Cardiac fibroblast (primary cell): ENCODE measurements around the gene FXYD3.

Experiments
- DNase-seq, 2 donors: peaks; one replicate each; pipeline versions ENCODE4 v3.0.0 to v3.0.0-alpha.2; 2010; ENCODE audit warnings: low read depth in 2 of 2
- H3K4me3 ChIP-seq, 2 donors: replicated peaks in 1 of 2; 1 replicate in 1 of 2; 2 replicates in 1 of 2; pipeline ENCODE4 v1.5.1; 2011; ENCODE audit warnings: low read depth in 2 of 2, low read length in 2 of 2, mild to moderate bottlenecking in 2 of 2, moderate library complexity in 1 of 2
- CTCF ChIP-seq: IDR thresholded peaks from one replicate; pipeline ENCODE4 v1.5.1; 2011; ENCODE audit warnings: low read depth, mild to moderate bottlenecking, low read length, inconsistent platforms

FXYD3 gene

GRCh38 chr19:35090506-35091214, 25.0 kb upstream of the FXYD3 start:
- DNase-seq, result peak; percentile 71 to 78
- TF ChIP-seq CTCF, result peak; percentile 57
- no peak overlapping the region for H3K4me3 ChIP-seq

GRCh38 chr19:35093430-35093829, 22.2 kb upstream of the FXYD3 start:
- no peak overlapping the region for H3K4me3 ChIP-seq
- TF ChIP-seq CTCF, result no peak
- DNase-seq, result no peak

DNA sequence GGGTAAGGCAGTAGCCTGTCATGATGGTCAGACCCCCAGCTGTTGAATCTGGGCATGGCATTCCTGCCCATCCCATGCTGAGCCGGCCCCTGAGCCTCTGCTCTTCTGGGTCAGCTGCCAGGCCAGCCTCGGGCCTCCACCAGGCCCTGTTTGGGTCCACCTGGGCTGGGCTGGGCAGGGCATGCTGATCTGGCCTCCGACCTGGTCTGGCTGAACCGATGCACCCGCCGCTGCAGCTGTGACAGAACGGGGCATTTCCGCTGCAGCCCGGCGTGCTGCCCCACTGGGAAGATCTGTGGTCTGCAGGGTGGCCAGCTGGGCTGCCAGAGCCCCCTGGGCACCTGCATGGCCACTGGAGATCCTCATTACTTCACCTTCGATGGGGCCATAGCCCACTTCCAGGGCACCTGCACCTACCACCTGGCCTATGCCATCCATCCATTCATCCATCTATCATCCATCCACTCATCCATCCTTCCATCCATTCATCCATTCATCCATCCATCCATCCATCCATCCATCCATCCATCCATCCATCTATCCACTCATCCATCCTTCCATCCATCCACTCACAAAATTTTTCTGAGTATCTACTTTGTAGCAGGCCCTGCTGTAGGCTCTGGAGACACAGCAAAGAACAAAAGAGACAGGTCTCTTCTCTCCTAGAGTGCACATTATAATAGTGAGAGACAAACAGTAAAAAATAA, 21.5 kb upstream of the FXYD3 start:
- no peak overlapping the region for H3K4me3 ChIP-seq
- no peak for DNase-seq
- no peak for TF ChIP-seq CTCF

- no peak for TF ChIP-seq CTCF
- no peak overlapping the region for H3K4me3 ChIP-seq
These were observed 21.0 kb upstream of the FXYD3 start for GRCh38 chr19:35094656-35095055.

DNA sequence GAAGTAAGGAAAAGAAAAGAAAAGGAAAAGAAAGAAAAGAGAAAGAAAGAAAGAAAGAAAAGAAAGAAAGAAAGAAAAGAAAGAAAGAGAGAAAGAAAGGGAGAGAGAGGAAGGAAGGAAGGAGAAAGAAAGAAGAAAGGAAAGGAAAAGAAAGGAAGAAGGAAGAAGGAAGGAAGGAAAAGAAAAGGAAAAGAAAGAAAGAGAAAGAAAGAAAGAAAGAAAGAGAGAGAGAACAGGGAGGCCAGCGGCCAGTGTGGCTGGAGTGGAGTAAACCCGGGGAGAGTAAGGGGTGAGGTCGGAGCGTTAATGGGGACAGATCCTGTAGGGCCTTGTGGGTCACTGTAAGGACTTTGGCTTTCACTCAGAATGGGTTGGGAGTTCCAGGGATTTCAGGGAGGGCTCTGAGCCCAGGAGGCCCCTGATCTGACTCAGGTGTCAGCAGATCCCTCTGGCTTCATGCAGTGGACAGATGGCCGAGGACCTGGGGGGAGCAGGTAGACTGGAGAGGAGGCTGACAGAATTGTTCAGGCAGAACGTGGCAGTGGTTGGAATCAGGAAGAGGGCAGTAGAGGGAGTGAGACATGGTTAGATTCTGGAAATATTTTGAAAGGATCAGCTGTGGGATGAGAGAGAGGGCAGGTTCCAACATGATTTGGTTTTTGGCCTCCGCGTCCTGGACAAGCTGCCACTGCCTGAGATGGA, 19.8 kb upstream of the FXYD3 start:
- no peak for TF ChIP-seq CTCF

More at GRCh38 chr19:35094656-35095055, 21.0 kb upstream of the FXYD3 start:
- DNase-seq, result no peak

GRCh38 chr19:35098413-35099049, 17.1 kb upstream of the FXYD3 start:
- H3K4me3 ChIP-seq, result no peak overlapping the region

More for the DNA sequence above, 19.8 kb upstream of the FXYD3 start:
- H3K4me3 ChIP-seq, result no peak overlapping the region
- DNase-seq, result no peak

More at GRCh38 chr19:35098413-35099049, 17.1 kb upstream of the FXYD3 start:
- no peak for TF ChIP-seq CTCF
- no peak for DNase-seq
